Upper lobe of left lung (tissue), 4 donors: ENCODE results near the gene ZCCHC24.

ENCODE experiments used
- CTCF ChIP-seq, 6 experiments: fragments of 450-650 bp in 4 of 6; fragments of 200-600 bp in 2 of 6; sonication (generic) in 2 of 6; IDR thresholded peaks; one replicate each; pipeline ENCODE4 v1.5.1; 2016 to 2019; ENCODE audit warnings: antibody characterized with exemption in 6 of 6
- EP300 ChIP-seq, 4 donors: sonication (generic); formaldehyde crosslinking; IDR thresholded peaks; one replicate each; pipeline ENCODE4 v1.5.1; 2017; ENCODE audit warnings: antibody characterized with exemption in 4 of 4, control low read depth in 2 of 4
- POLR2A ChIP-seq, 4 donors: fragments of 450-650 bp; IDR thresholded peaks; one replicate each; pipeline ENCODE4 v1.5.1; 2016 to 2017; ENCODE audit warnings: antibody characterized with exemption in 4 of 4, mild to moderate bottlenecking in 2 of 4

- TF ChIP-seq CTCF (IDR thresholded peaks at IDR 0.05): no peak
- no peak for TF ChIP-seq POLR2A (IDR thresholded peaks at IDR 0.05)
- no peak for TF ChIP-seq EP300 (IDR thresholded peaks at IDR 0.05)
Observed at GRCh38 chr10:79463578-79464496, 18.4 kb upstream of the ZCCHC24 start.
